ENCODE results near the gene IGF1.

DNA sequence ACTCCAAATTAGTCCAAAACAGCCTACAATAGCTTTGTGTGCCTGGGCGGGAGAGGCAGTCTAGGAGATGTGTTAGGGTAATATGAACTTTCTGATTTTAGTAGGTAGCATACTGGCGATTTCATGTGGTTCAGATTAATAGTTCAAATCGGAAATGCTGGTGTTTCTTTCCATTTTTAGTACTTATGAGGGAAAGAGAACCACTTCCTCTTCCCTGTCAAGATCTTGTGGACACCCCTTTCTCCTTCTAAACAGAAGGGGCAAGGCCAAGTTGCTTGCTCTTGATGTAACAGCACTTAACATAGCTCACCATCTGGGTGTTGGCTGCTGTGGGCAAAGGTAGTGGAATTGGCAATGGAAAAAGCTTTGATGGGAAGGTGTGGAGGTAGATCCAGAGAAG lies 32.2 kb upstream of the IGF1 start:
- TF ChIP-seq, protein P1, sequence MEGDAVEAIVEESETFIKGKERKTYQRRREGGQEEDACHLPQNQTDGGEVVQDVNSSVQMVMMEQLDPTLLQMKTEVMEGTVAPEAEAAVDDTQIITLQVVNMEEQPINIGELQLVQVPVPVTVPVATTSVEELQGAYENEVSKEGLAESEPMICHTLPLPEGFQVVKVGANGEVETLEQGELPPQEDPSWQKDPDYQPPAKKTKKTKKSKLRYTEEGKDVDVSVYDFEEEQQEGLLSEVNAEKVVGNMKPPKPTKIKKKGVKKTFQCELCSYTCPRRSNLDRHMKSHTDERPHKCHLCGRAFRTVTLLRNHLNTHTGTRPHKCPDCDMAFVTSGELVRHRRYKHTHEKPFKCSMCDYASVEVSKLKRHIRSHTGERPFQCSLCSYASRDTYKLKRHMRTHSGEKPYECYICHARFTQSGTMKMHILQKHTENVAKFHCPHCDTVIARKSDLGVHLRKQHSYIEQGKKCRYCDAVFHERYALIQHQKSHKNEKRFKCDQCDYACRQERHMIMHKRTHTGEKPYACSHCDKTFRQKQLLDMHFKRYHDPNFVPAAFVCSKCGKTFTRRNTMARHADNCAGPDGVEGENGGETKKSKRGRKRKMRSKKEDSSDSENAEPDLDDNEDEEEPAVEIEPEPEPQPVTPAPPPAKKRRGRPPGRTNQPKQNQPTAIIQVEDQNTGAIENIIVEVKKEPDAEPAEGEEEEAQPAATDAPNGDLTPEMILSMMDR (IDR thresholded peaks at IDR 0.05) = no peak
- no peak for TF ChIP-seq POLR2A (IDR thresholded peaks at IDR 0.05)
